Hippocampal formation (tissue), 2 donors: Measurements from ENCODE around the gene YIPF2.
"Not testable (repeated sequence)": the region's sequence is repeated elsewhere in the genome, so short reads cannot be mapped to it uniquely, and the experiment has no call there.

Experiments used
- DNase-seq, 2 donors: peaks; one replicate each; lab custom pipeline; 2025; lab: John Stamatoyannopoulos, UW

YIPF2 gene

DNA sequence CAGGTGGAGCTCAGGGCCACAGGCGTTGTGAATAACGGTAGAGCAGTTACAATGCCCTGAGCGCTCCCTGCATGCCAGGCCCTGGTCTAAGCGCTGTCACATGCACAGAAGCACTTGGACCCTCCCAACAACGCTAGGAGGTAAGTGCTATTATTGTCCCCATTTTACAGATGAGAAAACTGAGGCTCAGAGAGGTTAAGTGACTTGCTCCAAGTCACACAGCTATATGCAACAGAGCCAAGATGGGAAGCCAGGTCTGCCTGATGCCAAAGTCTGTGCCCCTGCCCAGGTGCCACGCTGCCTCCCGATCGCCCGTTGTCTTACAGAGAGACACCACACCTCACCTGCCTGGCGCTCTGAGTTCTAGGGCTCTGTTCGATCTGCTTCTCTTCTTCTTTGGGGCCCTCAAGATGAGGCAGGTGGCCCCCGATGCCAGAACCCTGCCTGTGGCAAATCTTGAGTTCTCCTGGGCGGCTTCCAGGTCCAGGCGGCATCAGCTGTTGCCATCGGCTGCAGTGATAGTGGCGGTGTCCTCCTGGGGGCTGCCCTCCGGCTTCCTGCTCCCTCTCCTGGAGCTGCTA is 20.0 kb downstream of the YIPF2 start:
- DNase-seq: no peak

DNA sequence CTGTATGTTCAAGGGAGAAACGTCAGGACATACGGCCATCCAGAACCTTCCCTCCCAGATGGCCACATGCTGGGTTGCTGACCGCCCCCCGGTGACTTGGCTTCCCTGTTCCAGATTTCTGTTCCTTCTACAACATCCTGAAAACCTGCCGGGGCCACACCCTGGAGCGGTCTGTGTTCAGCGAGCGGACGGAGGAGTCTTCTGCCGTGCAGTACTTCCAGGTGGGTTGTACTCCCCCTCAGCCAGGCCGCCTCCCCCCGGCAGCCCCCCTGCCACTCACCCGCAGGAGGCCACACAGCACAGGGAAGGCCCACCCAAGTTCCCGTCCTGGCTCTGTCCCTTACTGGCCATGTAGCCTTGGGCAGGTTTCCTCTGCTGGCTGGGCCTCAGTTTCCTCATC is 20.5 kb downstream of the YIPF2 start:
- no peak for DNase-seq

DNA sequence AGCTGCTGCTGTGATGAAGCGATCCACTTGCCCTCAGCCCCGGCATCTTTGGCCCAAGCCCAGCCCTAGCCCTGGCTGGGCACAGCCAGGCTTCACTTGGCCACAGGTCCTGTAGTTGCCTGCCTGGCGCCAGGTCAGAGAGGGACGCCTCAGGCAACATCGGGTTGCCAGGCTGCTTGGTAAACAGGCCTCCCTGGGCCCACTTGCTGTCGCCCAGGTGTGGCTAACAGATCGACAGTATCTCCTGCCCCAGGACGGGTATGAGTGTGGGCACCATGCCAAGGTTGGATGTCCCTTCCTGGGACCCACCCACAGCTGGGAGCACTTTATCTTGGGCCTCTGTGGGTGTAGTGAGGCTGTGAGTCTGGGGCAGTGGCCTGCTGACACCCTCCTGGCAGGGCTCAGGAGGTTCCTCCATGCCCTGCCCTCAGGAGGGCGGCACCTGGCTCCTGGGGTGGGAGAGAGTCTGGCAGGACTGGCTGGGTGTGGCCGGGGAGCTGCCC is 29.2 kb downstream of the YIPF2 start:
- DNase-seq: peak in 1 of 2 donors; percentile 17

DNA sequence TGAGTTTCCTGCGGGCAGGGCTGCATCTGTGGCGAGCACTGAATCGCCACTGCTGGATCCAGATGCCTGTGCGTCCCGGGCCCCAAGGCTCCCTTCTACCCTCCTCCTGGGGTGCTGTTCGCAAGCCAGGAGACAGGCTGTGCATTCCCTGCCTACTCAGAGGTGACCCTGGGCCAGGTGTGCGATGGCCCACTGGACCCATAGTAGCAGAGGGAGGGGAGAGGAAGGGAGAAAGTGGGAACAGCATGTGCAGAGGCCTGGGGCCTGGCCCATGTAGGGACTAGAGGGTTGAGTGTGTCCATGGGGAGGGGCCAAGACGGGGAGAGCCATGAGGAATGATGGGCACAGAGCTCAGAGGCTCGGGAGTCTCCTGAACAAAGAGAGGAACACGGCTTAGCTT is 29.8 kb downstream of the YIPF2 start:
- no peak for DNase-seq

DNA sequence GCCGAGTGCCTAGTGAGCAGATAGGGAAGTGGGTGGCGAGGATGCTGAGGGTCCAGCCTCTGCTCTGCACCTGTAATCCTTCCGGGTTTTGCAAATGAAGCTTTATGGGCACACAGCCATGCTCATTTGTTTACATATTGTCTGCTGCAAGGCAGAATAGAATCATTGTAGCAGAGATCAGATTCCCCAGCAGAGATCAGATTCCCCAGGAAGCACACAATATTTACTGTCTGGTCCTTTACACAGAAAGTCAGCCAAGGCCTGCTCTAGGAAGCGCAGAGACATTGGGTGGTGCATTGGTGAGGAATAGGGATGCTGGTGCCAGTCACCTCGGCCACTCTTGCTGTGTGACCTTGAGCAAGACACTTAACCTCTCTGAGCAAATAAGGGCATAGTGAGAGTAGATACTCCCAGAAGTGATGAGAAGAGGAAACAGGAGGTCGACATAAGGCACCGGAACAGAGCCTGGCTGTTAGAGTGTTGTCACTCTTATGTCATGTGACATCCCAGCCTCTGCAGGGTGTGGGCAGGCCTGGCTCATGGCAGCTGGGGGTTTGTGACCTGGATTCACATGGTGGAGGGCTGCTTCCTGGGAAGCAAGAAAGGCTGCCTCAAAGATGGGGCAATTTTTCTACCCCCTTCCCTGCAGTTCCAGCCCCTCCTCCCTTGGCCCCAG is 31.4 kb downstream of the YIPF2 start:
- DNase-seq: no peak

DNA sequence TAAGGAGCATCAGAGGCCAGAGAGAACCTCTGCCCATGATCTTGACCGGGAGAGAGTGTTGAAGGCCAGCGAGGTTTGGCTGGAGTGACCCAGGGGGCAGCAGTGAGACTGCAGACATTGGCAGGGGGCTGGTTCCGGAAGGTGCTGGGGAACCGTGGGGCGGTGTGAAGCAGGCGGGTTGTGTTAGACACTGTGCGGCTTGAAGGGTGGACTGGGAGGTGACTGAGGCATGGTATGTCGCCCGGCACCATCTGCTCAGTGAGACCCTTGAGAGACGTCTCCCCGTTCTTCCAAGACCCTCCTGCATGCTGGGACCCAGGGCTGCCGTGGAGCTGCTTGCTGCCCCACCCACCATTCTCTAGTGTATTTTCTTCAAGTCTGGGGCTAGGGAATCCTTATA is 32.5 kb downstream of the YIPF2 start:
- DNase-seq: no peak

DNA sequence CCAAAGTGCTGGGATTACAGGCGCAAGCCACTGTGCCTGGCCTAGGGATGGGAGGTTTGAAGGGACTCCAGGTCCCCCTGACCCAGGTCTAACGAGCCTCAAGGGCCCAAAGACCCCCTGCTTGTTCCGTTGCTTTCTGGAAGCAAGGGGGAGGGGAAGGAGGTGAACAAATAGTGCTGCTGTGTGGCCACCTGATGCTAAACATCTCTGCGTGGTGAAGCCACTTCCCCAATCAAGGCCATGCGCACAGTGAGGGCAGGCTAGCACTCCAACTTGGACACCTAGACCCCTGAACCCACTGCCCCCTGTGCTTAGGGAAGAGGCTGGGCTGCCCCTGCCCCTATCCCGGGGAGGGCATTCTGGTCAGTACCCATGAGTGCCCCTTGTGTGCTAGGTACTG is 33.1 kb downstream of the YIPF2 start:
- no peak for DNase-seq

DNA sequence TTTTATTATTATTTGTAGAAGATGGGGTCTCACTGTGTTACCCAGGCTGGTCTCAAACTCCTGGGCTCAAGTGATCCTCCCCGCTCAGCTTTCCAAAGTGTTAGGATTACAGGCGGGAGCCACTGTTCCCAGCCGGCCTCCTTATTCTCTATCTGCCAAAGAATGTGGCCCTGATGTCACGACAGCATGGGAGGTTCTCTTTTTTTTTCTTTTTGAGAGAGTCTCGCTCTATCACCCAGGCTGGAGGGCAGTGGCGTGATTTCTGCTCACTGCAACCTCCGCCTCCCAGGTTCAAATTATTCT is 33.6 kb downstream of the YIPF2 start:
- no peak for DNase-seq

DNA sequence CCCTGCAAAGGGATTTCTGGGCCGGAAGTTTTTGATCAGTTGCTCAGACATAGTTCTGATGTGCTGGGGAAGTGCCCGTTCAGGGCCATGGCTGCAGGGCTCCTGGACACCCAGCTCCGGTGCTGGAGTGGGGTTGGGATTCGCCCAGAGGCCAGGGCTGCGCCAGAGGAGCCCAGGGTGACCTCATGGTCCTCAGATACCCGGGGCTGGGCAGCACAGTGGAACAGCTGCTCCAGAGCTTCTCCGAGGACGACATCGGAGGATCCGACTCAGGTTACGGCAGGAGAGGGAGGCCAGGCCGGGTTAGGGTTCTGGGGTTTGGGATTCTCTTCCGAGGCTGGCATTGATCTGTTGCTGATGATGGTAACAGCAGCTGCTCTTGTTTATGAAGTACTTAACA is 36.2 kb downstream of the YIPF2 start:
- no peak for DNase-seq

DNA sequence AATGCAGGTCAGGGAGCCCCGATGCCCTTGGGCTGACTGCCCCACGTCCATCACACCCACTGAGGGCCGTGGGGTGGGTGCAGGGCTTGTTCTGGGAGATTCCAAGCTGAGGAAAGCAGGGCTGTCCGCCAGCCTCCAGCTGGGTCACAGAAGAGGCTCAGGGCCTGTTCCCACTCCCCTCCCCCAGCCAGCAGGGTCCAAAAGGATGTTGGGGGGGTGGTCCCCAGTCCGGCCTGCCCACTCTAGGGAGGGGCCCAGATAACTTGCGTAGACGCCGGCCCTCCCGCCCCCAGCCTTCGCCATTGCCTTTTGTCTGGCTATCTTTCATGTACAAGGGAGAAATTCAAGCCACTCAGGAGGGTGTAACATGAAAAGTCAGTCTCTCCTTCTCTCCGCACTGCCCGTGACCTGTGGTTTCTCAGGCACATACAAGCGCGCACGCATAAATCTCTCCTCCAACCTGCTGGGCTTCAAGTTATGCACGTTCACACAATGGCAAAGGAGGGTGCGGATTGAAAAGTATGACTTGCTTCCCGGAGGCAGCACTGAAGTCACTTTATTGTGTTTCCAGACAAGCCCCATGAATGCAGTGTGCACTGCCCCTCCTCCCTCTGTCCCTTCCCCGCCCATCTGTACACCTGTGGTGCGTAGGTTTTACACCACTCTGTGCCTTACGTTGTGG is 36.9 kb downstream of the YIPF2 start:
- DNase-seq: no peak

DNA sequence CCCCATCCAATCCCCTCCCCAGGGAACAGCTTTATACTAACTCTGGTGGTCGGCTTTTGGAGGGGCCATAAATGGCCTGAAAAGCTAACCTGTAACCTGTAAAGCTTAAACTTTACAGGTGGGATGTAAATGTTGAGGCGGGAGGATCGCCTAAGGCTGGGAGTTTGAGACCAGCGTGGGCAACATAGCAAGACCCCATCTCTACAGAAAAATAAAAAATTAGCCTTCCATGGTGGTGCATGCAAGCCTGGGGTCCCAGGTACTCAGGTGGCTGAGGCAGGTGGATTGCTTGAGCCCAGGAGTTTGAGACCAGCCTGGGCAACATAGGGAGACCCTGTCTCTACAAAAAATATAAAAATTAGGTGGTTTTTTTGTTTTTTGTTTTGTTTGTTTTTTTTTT is 38.6 kb downstream of the YIPF2 start:
- no peak for DNase-seq

DNA sequence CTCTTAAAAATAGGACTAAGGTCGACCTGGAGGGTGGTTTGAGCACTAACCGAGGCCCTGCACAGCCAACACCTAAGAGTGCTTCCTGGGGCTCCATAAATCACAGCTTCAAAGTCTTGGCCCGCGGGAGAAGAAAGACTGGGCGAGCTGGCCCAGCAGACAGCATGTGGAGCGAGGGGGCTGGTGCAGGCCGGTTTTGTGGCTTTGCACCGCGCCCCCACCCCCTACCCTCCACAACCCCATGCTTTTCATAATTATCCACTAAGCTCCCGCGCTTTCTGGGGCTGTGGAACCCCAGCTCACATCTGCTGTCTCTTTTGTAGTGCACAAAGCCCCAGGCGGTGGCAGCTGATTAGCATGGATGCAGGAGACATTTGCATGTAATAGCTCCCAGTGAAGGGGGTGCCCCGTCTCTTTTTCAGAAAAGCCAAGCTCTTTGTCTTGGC is 40.0 kb downstream of the YIPF2 start:
- DNase-seq: no peak

DNA sequence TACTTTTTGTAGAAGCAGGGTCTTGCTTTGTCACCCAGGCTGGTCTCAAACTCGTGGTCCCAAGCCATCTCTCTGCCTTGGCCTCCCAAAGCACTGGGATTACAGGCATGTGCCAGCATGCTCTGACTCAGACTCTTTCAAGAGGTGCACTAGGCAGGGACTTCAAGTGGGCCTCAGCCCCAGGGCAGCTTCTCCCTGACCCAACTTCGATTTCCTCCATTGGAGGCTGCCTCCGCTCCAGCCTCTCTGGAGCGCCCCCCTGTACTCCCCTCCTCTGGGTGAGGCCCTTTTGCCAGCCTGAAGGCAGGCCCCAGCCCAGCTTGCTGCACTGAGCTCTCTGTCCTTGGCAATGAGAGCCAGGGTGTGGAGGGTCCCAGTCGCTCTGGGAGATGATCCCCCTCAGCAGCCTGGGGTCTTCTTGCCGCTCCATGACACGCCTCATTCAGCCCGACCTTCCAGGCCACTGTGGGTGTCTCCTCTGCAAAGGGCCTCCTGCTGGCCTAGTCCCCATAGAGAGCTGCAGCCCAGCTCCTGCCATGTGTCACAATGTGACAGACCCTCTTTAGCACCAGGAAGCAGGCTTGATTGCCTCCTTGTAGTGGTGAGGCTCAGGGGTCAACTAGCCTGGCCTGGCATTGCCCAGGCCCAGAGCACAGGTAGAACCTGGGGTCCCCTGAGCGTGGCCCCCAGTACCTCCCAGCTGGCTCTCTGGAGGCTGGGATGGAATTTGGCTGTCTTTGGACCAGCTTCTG is 40.6 kb downstream of the YIPF2 start:
- DNase-seq: no peak

DNA sequence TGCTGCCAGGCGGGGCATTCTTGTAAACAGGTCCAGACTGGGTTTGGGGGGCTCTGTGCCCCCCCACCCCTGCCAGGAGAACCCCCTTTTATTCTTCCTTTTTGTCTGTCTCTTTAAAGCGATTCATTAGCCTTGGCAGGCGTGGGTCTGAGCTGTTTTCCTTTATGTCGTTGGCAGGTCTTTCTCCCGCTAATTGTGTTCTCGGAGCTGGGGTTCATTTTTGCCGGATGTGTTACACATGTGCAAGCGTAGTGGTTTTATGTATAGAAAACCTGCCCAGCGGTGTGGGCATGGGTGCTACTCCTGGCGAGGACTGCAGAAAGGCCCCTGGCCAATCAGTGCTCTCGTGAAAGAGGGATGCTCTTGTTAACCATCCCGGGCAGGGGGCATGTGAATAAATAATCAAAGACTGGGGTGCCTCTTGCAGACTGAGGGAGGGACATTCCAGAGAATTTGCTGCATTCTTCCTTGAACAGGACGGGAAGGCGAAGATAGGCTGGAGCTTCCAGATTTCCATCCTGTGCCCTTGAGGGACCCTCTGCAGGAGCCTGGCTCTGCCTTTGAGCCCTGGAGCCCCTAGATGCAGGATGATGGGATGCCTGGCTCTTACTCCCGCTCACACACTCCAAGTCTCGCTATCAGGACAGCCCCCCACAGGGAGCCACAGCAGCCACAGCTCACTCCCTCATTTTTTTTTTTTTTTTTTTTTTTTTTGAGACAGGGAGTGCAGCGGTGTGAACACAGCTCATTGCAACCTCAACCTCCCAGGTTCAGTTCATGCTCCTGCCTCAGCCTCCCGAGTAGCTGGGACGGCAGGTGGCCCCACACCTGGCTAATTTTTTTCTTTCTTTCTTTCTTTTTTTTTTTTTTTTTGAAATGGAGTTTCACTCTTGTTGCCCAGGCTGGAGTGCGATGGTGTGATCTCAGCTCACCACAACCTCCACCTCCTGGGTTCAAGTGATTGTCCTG is 43.0 kb downstream of the YIPF2 start:
- no peak for DNase-seq

DNA sequence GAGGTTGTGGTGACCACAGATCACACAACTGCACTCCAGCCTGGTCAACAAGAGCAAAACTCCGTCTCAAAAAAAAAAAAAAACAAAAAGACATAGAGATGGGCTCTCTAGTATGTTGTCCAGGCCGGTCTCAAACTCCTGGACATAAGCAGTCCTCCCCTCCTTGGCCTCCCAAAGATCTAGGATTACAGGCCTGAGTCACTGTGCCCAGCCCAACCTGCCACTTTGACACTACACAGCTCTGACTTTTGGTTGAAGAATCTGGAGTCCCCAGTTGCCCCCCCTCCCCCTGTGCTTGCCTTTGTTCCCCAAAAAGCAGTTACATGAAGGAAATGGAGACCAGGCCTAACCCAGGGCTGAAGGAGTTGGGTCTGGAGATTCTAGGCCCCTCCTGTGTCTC is 44.2 kb downstream of the YIPF2 start:
- DNase-seq: no peak

DNA sequence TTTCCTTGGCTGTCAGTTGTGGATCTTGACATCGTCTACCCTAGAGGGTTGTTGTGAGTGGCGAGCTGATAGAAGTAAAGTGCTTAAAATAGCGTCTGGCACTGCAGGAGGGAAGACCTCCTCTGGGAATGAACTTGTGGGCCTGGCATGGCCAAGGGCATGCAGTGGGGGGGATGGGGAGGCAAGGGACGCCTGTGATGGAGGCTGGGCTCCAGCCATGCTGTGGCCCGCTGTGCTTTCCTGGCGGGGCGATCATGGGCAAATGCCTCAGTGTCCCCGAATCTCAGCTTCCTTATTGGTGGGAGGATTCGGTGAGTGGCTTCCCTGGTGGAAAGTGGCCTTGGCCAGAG is 46.4 kb downstream of the YIPF2 start:
- no peak for DNase-seq

DNA sequence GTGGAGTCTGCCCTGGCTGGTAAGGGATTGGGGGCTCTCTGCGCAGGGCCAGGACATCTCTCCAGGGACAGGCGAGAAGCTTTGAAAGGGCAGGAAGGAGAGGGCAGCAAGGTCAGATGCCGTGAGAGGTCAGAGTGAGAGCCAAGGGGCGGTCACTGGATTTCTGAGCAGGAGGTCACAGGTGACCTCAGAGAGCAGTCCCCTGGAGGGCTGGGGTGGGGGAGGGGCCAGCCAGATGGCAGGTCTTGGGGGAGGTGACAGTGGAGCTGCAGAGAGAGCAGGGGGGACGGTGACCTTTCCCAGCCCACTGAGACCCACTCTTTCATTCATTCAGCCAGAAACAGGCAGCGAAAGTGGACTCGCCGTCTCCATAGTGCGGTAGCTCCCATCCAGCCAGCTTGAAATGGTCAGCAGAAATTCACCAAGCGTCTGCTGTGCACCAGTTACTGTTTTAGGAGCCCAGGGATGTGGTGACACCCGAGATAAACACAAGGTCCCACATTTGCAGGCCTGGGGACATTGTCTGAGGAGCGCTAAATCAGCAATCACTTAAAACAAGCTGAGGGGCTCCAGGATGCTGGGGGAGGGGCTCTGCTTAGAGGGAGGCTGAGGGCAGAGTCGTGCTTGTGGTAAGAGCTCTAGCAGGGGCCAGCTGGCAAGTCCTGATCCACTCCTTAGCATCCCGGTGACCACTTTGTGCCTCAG is 46.9 kb downstream of the YIPF2 start:
- DNase-seq: no peak

DNA sequence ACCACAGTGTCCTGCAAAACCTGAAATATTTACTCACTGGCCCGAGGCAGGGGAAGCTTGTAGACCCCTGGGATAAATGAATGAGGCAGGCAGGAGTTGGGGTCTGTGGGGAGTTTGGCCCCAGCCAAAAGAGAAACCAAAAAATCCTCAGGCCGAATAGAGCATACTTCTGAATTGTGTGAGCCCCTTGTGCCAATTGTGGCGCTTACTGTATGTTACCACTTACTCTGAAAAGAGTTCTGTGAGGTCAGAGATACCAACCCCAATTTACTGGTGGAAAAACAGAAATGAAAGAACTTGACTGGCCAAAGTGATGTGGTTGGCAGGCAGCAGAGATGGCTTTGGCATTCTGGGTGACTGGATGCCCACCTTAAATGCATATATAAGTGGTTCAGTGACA is 50.2 kb downstream of the YIPF2 start:
- DNase-seq: no peak

DNA sequence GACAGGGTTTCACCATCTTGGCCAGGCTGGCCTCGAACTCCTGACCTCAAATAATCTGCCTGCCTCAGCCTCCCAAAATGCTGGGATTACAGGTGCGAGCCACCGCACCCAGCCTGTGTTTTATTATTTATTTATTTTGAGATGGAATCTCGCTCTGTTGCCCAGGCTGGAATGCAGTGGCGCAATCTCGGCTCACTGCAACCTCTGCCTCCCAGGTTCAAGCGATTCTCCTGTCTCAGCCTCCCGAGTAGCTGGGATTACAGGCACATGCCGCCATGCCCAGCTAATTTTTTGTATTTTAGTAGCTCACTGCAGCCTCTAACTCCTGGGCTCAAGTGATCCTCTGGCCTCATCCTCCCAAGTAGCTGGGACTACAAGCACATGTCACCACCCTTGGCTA is 50.8 kb downstream of the YIPF2 start:
- DNase-seq: not testable (repeated sequence)

DNA sequence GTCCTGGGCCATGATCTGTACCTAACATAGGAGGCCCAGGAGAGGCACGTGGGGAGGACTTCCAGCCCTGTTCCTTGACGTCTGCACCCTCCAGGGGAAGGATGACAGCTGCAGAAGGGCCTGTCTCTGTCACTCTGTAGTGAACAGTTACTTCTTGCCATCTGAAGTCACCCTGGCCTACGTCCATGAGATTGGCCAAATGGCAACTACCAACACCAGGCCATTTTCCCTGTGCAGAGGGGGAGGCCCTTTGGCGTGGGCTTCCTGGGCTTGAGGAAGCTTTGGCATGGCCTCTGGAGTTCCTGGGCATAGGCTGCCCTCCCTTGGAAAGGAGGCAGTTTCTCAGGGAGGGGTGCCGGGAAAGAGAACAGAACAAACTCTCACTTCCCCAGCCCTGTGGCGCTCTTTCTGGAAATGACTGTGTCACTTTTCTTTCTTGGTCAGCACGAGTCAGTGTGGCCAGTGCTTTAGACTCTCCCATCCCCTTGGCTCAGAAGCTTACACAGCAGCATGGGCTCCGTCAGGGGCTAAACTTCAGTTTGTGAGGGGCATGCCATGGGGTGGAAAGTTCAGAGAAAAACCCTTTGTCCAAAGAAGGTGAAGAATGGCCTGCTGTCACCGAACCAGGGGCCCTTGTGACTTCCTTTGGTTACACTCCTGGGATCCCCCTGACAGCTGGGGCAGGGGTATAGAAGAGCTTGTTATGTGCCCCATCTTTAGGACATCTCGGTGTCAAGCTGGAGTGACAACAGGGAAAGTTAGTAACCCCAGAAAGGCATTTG is 51.8 kb downstream of the YIPF2 start:
- DNase-seq: peak in 1 of 2 donors; percentile 22
